ENCODE results near the gene CCDC184.

DNA sequence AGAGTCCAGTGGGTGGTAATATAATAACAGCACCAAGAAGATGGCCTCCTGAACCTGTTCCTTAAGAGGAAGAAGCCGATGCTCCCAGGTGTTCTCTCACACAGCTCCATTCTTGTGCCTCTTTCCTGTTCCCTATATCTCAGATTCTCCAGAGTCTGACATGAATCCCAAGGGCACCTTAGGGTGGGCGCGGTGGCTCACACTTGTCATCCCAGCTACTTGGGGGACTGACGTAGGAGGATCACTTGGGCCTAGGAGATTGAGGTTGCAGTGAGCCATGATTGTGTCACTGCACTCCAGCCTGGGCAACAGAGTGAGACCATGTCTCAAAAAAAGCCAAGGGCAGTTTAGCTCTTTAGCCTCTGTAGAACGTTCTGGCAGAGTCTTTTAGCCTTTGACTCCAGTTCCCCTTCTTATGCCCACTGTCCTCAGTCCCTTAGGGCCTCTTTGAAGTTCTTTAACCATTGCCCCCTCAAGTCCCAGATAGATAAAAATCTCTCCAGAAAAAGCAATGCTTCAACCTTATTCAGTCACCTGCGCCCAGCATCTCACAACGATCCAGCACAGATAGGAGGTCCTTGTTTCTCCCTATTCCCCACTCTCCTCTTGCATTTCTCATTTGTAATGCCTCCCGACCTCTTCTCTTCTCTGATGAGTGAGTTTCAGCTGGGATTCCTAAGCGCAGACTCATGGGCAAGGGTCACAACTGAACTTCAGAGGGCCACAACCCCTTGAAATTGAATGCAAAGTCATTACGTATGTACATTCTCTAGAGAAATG is 4.7 kb downstream of the CCDC184 start:
- TF ChIP-seq EZH2 (IDR thresholded peaks at IDR 0.05; ENCODE audit: insufficient read depth, poor library complexity, severe bottlenecking) (no peak), EZH2phosphoT487 (IDR thresholded peaks at IDR 0.05; ENCODE audit: insufficient read depth, low read depth) (no peak)

Measured in GM23248 (cell line).